Fibroblast of peridontal ligament (primary cell): ENCODE measurements around the gene SOX9.
A peak's percentile ranks its signal among the peaks of the same experiment; 100 is the strongest.
"Not testable (repeated sequence)": the region's sequence is repeated elsewhere in the genome, so short reads cannot be mapped to it uniquely, and the experiment has no call there.

Experiments
- DNase-seq: peaks from one replicate; pipeline ENCODE4 v3.0.0-alpha.2; 2010; ENCODE audit errors: extremely low read depth

SOX9 gene

GRCh38 chr17:72111336-72111923 lies 9.4 kb upstream of the SOX9 start:
- no peak for DNase-seq

DNA sequence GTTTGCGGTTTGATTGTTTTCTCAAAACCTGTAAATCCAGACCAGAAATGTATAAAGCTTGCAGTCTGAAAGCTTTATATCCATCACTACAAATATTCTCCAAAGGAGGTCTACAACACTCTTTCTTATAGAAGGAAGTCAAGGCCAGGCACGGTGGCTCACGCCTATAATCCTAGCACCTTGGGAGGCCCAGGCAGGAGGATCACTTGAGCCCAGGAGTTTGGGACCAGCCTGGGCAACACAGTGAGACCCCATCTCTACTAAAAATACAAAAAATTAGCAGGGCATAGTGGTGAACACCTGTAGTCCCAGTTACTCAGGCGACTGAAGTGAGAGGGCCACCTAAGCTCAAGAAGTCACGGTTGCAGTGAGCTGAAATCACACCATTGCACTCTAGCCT lies 8.9 kb upstream of the SOX9 start:
- DNase-seq, result not testable (repeated sequence)

DNA sequence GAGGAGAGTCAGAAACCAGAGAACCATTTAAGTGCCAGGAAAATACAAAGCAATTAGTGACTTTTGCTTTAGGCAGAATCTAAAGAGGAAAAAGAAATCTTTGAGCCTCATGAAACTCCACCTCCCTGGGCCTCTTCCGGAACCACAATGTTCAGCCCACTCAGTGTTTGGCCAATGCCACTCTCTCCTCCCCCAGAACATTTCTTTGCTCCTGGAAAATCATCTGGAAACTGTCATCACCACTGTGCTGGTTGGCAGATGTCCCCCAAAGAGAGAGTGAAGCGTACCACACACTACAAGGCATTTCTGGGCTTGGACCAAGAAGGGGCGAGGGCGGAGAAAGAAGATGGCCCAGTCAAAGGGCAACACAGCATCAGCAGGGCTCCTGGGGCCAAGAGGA lies 7.1 kb upstream of the SOX9 start:
- DNase-seq, result no peak

GRCh38 chr17:72115781-72116525 lies 4.9 kb upstream of the SOX9 start:
- DNase-seq, result no peak

GRCh38 chr17:72116661-72117521 lies 3.9 kb upstream of the SOX9 start:
- DNase-seq, result no peak

GRCh38 chr17:72117535-72118334 lies 3.1 kb upstream of the SOX9 start:
- no peak for DNase-seq

GRCh38 chr17:72118335-72119076 lies 2.3 kb upstream of the SOX9 start:
- peak; percentile 90 for DNase-seq

DNA sequence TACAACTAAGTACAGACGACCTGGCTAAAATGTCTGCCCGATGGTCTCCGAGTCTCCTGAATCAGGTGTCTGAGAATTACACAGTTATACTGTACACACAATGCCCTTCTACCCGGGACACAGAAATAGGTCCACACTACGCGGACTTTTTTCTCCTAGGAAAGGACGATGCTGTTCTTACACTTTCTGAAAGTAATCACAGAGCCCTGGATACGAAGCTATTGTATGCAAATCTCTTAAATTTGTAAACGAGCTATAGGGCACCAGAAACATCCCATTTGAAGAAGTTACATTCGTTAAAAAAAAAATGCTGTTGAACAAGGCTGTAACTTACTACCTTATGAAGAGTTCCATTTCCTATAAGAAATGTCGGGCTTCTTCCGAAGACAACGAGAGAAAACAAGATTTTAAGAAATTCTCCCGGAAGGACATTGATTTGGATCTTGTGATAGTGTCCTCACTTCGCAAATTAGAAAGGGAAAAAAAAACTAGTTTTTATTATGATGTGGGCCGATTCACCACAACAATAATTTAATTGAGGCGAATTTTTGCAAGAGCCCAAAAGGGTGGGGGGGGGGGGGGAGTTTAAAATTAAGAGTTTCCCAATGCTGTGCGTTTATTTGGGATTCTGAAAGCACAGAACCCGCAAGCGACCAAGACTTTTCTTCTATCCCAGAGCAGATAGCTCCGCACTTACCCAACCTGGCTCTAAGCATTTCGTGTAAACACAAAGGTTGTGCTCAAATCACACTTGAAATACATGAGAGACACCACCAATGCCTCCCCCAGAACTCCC lies 1.5 kb upstream of the SOX9 start:
- no peak for DNase-seq

DNA sequence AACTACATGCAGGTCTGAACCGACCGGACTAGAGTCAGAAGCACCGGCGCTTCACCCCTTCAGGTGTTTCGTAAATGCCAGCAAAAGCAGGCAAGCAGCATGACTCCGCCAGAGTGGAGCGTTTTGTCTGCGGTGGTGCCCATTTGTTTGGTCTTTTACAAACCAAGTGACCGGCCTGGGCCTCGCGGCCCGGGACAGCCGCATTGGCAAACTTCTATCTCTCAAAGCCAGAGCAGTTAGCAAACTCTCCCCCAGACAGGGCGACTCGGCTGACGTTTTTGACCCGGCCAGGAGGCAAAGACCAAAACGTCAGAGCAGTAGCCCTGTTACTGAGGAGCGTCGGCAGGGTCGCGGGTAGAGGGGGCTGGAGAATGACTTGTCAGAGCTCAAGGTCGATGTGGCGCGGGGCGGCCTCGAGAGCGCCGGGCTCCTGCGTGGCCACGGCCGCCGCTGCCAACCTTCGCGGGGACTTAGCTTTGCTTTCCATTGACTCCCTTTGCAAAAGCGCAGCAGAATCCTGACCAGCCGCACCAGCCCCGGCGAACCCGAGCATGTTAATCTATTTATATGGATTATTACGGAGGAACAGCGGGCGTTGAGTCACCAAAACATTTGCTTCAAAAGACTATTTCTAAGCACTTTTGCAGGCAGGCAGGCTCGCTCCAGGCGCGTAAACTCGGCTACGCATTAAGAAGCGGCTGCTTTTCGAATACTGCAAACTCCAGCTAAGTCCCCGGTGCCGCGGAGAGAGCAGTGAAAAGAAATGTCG lies 763 bp upstream of the SOX9 start:
- DNase-seq, result peak; percentile 86

DNA sequence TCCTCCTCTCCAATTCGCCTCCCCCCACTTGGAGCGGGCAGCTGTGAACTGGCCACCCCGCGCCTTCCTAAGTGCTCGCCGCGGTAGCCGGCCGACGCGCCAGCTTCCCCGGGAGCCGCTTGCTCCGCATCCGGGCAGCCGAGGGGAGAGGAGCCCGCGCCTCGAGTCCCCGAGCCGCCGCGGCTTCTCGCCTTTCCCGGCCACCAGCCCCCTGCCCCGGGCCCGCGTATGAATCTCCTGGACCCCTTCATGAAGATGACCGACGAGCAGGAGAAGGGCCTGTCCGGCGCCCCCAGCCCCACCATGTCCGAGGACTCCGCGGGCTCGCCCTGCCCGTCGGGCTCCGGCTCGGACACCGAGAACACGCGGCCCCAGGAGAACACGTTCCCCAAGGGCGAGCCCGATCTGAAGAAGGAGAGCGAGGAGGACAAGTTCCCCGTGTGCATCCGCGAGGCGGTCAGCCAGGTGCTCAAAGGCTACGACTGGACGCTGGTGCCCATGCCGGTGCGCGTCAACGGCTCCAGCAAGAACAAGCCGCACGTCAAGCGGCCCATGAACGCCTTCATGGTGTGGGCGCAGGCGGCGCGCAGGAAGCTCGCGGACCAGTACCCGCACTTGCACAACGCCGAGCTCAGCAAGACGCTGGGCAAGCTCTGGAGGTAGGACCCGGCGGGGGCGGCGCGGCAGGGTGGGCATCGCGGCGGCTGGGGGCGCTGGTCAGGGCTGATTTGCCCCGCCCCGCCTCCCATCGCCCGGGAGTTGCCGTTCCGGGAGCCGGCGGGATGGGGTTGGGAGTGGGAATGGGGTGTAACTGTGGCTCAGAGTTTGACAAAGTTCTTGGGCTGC lies 567 bp downstream of the SOX9 start:
- peak; percentile 61 for DNase-seq

DNA sequence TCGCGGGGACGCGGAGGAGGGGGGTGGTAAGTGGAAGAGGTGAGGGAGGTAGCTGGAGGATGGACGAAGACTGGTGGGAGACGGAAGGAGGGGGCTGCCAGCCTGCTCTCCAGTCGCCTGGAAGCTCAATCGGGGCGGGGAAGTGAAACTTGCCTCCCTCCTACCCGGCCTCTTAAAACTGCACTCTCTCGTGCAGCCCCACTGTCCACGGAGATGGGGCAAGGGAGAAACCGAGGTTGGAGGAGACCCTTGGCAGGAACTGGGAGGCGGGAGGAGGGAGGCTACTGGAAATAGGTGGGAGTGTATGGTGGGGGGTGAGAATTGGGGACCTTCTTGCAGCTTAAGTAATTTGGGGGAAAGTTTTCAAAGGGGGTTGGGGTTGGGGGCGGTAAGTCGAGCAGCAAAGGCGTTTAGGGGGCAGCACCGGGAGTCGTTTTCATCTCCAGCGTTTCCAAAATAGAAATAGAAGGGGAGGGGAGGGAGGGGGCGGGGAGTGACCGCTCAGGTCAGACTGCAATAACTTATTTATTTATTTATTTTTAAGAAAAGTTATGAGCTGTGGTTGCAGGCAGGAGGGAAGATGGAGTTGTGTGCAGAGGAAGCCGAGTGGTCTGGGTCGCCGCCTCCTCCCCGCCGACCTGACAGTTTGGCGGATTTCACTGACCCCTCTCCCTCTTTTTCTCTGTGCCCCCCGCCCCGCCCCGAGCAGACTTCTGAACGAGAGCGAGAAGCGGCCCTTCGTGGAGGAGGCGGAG lies 1.4 kb downstream of the SOX9 start:
- peak; percentile 53 for DNase-seq

DNA sequence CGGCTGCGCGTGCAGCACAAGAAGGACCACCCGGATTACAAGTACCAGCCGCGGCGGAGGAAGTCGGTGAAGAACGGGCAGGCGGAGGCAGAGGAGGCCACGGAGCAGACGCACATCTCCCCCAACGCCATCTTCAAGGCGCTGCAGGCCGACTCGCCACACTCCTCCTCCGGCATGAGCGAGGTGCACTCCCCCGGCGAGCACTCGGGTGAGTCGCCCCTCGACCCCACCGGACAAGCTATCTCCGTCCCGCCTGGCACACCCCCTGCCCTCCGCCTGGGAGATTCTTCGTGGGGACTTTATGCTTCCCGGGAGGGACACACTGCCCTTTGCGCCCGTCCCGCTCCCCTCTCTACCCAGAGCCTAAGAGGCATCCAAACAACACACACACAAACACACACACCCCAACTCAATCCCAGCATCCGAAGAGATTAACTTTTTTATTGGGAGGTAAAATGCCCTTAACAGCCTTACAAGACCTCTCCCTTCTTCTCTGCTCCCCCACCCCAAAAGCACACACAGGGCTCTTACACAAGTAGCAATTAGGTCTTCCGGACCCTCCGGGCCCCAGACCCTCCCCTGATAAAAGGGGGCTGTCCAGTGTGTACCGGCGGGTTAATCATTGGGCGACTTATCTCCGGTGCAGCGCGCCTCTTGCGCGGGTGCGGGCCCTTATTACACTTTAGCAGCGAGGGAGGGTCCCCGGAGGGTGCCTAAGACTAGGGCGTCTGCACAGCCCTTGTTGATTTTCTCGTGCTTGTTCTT lies 2.1 kb downstream of the SOX9 start:
- peak; percentile 62 for DNase-seq

- no peak for DNase-seq
Measured at GRCh38 chr17:72123530-72124437, 3.0 kb downstream of the SOX9 start.

DNA sequence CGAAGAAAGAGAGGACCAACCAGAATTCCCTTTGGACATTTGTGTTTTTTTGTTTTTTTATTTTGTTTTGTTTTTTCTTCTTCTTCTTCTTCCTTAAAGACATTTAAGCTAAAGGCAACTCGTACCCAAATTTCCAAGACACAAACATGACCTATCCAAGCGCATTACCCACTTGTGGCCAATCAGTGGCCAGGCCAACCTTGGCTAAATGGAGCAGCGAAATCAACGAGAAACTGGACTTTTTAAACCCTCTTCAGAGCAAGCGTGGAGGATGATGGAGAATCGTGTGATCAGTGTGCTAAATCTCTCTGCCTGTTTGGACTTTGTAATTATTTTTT lies 3.6 kb downstream of the SOX9 start:
- DNase-seq, result no peak

- no peak for DNase-seq
Measured at GRCh38 chr17:72125226-72125651, 4.4 kb downstream of the SOX9 start.

DNA sequence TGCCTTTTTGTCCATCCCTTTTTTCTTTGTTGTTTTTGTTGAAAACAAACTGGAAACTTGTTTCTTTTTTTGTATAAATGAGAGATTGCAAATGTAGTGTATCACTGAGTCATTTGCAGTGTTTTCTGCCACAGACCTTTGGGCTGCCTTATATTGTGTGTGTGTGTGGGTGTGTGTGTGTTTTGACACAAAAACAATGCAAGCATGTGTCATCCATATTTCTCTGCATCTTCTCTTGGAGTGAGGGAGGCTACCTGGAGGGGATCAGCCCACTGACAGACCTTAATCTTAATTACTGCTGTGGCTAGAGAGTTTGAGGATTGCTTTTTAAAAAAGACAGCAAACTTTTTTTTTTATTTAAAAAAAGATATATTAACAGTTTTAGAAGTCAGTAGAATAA lies 4.9 kb downstream of the SOX9 start:
- no peak for DNase-seq
